Measurements from ENCODE around the gene STARD13.

DNA sequence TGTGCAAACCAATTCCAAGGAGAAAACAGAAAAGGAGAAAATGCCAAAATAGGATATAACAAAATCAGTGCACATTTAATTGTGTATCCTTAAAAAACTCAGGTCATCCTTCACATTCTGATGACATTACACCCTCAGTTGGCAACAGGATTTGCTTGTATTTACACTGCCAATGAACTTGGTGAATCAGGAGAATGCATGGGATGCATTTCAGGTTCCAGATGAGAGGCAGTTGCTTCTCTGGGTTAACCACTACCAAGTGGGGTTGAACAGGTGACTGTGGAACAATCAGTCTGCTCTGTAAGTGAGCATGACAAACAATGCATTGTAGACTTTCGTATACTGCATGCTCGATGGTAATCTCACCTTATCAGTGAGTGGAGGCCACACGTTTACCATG lies 79.1 kb downstream of the STARD13 start:
- TF ChIP-seq, protein P1, sequence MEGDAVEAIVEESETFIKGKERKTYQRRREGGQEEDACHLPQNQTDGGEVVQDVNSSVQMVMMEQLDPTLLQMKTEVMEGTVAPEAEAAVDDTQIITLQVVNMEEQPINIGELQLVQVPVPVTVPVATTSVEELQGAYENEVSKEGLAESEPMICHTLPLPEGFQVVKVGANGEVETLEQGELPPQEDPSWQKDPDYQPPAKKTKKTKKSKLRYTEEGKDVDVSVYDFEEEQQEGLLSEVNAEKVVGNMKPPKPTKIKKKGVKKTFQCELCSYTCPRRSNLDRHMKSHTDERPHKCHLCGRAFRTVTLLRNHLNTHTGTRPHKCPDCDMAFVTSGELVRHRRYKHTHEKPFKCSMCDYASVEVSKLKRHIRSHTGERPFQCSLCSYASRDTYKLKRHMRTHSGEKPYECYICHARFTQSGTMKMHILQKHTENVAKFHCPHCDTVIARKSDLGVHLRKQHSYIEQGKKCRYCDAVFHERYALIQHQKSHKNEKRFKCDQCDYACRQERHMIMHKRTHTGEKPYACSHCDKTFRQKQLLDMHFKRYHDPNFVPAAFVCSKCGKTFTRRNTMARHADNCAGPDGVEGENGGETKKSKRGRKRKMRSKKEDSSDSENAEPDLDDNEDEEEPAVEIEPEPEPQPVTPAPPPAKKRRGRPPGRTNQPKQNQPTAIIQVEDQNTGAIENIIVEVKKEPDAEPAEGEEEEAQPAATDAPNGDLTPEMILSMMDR (IDR thresholded peaks at IDR 0.05), result no peak
- TF ChIP-seq EP300 (IDR thresholded peaks at IDR 0.05), result no peak
